Hepatocyte (in vitro differentiated cells): ENCODE results near the gene KCNJ9. TPM values are rescaled to one million over a fixed set of nuclear protein-coding genes. Genes with fewer than 3 reads are reported as not detected.

Experiments
- DNase-seq: peaks from one replicate; pipeline ENCODE4 v3.0.0-alpha.2; 2016; ENCODE audit warnings: low spot score
- H2AFZ ChIP-seq: fragments of 200-600 bp; sonication (generic); 2 replicates; pipeline ENCODE4 v1.6.0; 2016; ENCODE audit warnings: antibody characterized with exemption, mild to moderate bottlenecking
- H3K27ac ChIP-seq: fragments of 200-600 bp; sonication (generic); 2 replicates; pipeline ENCODE4 v1.5.1; 2016; ENCODE audit warnings: mild to moderate bottlenecking
- H3K27me3 ChIP-seq: fragments of 200-600 bp; sonication (generic); 2 replicates; pipeline ENCODE4 v1.6.1; 2016
- H3K36me3 ChIP-seq: fragments of 200-600 bp; sonication (generic); replicated peaks from 2 replicates; pipeline ENCODE4 v1.5.1; 2016; ENCODE audit warnings: low read depth; ENCODE audit not compliant: insufficient read depth
- H3K4me1 ChIP-seq: fragments of 200-600 bp; sonication (generic); 2 replicates; pipeline ENCODE4 v1.5.1; 2016; ENCODE audit warnings: mild to moderate bottlenecking, moderate library complexity; ENCODE audit not compliant: insufficient read depth
- H3K4me2 ChIP-seq: fragments of 200-600 bp; sonication (generic); 2 replicates; pipeline ENCODE4 v1.6.0; 2016
- H3K4me3 ChIP-seq: fragments of 200-600 bp; sonication (generic); 2 replicates; pipeline ENCODE4 v1.5.1; 2016; ENCODE audit warnings: mild to moderate bottlenecking
- H3K79me2 ChIP-seq: fragments of 200-600 bp; sonication (generic); 2 replicates; pipeline ENCODE4 v1.6.0; 2017; ENCODE audit warnings: mild to moderate bottlenecking
- H3K9me2 ChIP-seq: fragments of 200-600 bp; sonication (generic); replicated peaks from 2 replicates; pipeline ENCODE4 v1.6.0; 2017; ENCODE audit warnings: mild to moderate bottlenecking; ENCODE audit not compliant: insufficient read depth
- H3K9me3 ChIP-seq: fragments of 200-600 bp; sonication (generic); 2 replicates; pipeline ENCODE4 v1.5.1; 2016; ENCODE audit warnings: low read depth, mild to moderate bottlenecking
- H4K20me1 ChIP-seq: fragments of 200-600 bp; sonication (generic); 2 replicates; pipeline ENCODE4 v1.6.0; 2016; ENCODE audit warnings: mild to moderate bottlenecking; ENCODE audit not compliant: insufficient read depth, poor library complexity, severe bottlenecking
- CTCF ChIP-seq: fragments of 200-600 bp; sonication (generic); IDR thresholded peaks from 2 replicates; pipeline ENCODE4 v1.5.1; 2016; ENCODE audit warnings: antibody characterized with exemption, mild to moderate bottlenecking; ENCODE audit not compliant: poor library complexity
- EZH2 ChIP-seq: fragments of 200-600 bp; sonication (generic); IDR thresholded peaks from 2 replicates; pipeline ENCODE4 v1.6.1; 2016; ENCODE audit warnings: antibody characterized with exemption, mild to moderate bottlenecking, borderline replicate concordance
- EZH2phosphoT487 ChIP-seq: fragments of 200-600 bp; sonication (generic); IDR thresholded peaks from one replicate; pipeline ENCODE4 v1.6.1; 2018; ENCODE audit warnings: antibody characterized with exemption, mild to moderate bottlenecking, low read depth, moderate library complexity; ENCODE audit not compliant: unreplicated experiment, severe bottlenecking
- WGBS: methylation state at CpG from one replicate; pipeline ENCODE4 v1.1.6; 2016; ENCODE audit warnings: low lambda C conversion rate; ENCODE audit errors: missing lambda C conversion rate; 5-methylcytosine and 5-hydroxymethylcytosine counted together
- polyA plus RNA-seq: library from polyadenylated mRNA; unstranded; fragments of >200 nt; fragmentation: Nextera tagmentation; extraction: Ambion mirVana; gene quantifications from 2 replicates; pipeline ENCODE4 v1.2.1, GENCODE V29; 2016
- total RNA-seq: library from RNA; depleted of rRNA; stranded (reverse); fragments of >200 nt; gene quantifications from 2 replicates; pipeline ENCODE4 v1.2.3, GENCODE V29; 2014

The KCNJ9 gene
- total and polyA plus RNA-seq, 2 experiments from 2014 or later: not detected

GRCh38 chr1:160075836-160076235, 5.5 kb upstream of the KCNJ9 start:
- WGBS: 64% methylated on average over 2 of the region's 2 CpGs
- TF ChIP-seq EZH2 (no peak), CTCF (no peak)

DNA sequence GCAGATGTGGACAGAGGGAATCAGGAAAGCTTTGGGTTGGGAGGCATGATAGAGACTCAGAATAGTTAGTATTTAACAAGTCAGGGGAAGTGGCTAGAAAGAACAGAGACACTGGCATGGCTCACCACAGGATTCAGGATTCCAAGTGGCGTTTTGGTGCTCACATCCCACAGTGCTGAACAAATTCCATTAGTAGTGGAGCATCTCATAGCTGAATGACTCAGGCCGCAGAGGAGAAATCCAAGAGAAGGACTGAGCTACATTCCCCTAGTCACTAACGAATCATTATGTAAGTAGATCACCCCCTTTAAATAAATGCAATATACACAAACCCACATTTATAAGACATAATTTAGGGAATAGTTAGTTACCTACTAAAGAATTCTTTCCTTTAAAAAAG, 5.0 kb upstream of the KCNJ9 start:
- Histone ChIP-seq H3K27me3 (peaks cover 60% of the 10 kb centered on the region), H4K20me1 (no peaks in the 10 kb centered on the region), H3K4me1 (no peaks in the 10 kb centered on the region), H3K27ac (no peak overlapping the region), H2AFZ (no peak overlapping the region), H3K9me3 (no peaks in the 10 kb centered on the region), H3K4me3 (no peak overlapping the region), H3K79me2 (no peaks in the 10 kb centered on the region), H3K36me3 (no peaks in the 10 kb centered on the region), H3K4me2 (no peak overlapping the region), H3K9me2 (no peaks in the 10 kb centered on the region)
- no peak for TF ChIP-seq CTCF
- no peak for TF ChIP-seq EZH2
- TF ChIP-seq EZH2phosphoT487: no peak
- 85% methylated on average over 3 of the region's 3 CpGs for WGBS
- DNase-seq: no peak

More at GRCh38 chr1:160075836-160076235, 5.5 kb upstream of the KCNJ9 start:
- Histone ChIP-seq H4K20me1 (no peaks in the 10 kb centered on the region), H3K4me3 (no peak overlapping the region), H3K36me3 (no peaks in the 10 kb centered on the region), H3K27ac (no peak overlapping the region), H3K79me2 (no peaks in the 10 kb centered on the region), H3K27me3 (peaks cover 58% of the 10 kb centered on the region), H2AFZ (no peak overlapping the region), H3K9me2 (no peaks in the 10 kb centered on the region), H3K4me2 (no peak overlapping the region), H3K9me3 (no peaks in the 10 kb centered on the region), H3K4me1 (no peaks in the 10 kb centered on the region)
- DNase-seq: no peak

DNA sequence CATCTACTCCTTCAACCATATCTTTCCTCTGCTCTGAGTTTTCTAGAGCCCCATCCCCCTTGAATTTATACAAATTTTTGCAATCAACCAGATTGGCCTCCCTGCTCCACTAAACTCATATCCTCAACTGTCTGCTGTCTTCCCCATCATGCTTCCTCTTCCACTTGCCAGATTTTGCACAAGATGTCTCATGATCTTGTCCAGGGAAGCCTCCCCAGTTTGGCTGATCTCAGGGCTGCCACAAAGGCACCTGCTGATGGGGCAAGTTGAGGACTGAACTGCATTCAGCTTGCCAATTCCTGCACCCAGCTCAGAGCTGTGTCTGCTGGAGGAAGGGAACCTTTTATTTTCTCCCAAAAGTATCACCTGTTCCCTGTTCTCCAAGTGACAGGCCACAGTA, 3.9 kb upstream of the KCNJ9 start:
- Histone ChIP-seq H2AFZ (no peak overlapping the region), H3K36me3 (no peaks in the 10 kb centered on the region), H3K4me3 (no peak overlapping the region), H3K79me2 (no peaks in the 10 kb centered on the region), H3K4me1 (no peaks in the 10 kb centered on the region), H4K20me1 (no peaks in the 10 kb centered on the region), H3K4me2 (no peak overlapping the region), H3K27ac (no peak overlapping the region), H3K27me3 (peaks cover 60% of the 10 kb centered on the region), H3K9me3 (no peaks in the 10 kb centered on the region), H3K9me2 (no peaks in the 10 kb centered on the region)
- TF ChIP-seq EZH2phosphoT487 (no peak), EZH2 (no peak)
- no peak for DNase-seq

DNA sequence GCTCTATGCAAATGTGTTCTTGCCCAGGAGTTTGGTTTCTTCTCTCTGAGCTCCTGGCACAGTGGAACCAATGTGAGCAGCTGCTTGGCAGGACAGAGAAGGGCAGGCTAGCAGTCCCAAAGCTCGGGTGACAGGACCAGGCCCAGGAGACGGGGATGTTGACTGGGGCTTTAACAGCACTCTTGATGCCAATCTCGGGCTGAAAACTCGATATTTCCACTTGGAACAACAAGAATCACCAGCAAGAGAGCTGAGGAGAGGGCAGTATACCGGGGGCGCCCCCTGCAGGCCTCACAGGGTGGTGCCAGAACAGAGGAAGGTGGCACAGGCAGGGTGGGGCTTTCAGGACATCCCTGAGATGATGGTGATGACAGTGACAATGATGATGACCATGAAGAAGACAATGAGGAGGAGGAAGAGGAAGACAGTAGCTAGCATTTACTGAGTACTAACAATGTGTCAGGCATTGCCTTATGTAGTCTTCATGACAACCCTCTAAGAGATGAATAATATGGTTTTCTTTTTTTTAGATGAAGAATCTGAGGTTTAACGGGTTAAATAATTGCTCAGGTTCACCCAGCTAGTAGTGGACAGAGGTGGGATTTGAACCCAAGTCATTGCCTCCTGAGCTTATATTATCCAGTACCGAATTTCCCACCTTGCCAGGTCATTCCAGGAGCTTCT, 2.7 kb upstream of the KCNJ9 start:
- Histone ChIP-seq H3K9me2 (no peaks in the 10 kb centered on the region), H3K36me3 (no peaks in the 10 kb centered on the region), H2AFZ (no peak overlapping the region), H3K27ac (no peak overlapping the region), H3K4me2 (no peak overlapping the region), H3K27me3 (peaks cover 70% of the 10 kb centered on the region), H3K4me1 (no peaks in the 10 kb centered on the region), H3K79me2 (no peaks in the 10 kb centered on the region), H3K9me3 (no peaks in the 10 kb centered on the region), H4K20me1 (no peaks in the 10 kb centered on the region), H3K4me3 (no peak overlapping the region)
- peak; percentile 40 for DNase-seq
- TF ChIP-seq EZH2phosphoT487: no peak
- TF ChIP-seq CTCF: peak; percentile 56
- 27% methylated on average over 8 of the region's 8 CpGs for WGBS
